Chondrocyte (in vitro differentiated cells): ENCODE results near the gene GNAI2. TPM values are rescaled to one million over a fixed set of nuclear protein-coding genes. Genes with fewer than 3 reads are reported as not detected.

Experiments used
- DNase-seq: peaks from one replicate; pipeline ENCODE4 v3.0.0; 2021; ENCODE audit warnings: mixed read lengths, low spot score
- H3K27ac Mint-ChIP-seq: one replicate; pipeline ENCODE4 v1.8.0; 2021; ENCODE audit warnings: mild to moderate bottlenecking, moderate library complexity, mixed read lengths; ENCODE audit not compliant: unreplicated experiment
- H3K27me3 Mint-ChIP-seq: 2 replicates; pipeline ENCODE4 v1.8.0; 2021; ENCODE audit warnings: low read depth, mixed read lengths
- H3K36me3 Mint-ChIP-seq: 2 replicates; pipeline ENCODE4 v1.8.0; 2021; ENCODE audit warnings: low read depth, mixed read lengths
- H3K4me1 Mint-ChIP-seq: 2 replicates; pipeline ENCODE4 v1.8.0; 2021; ENCODE audit warnings: low read depth, mild to moderate bottlenecking, mixed read lengths
- H3K4me3 Mint-ChIP-seq: one replicate; pipeline ENCODE4 v1.8.0; 2021; ENCODE audit warnings: mild to moderate bottlenecking, moderate library complexity, mixed read lengths; ENCODE audit not compliant: unreplicated experiment
- H3K9me3 Mint-ChIP-seq: 2 replicates; pipeline ENCODE4 v1.8.0; 2021; ENCODE audit warnings: low read depth, mixed read lengths
- total RNA-seq: library from RNA; stranded (reverse); gene quantifications from 3 replicates; pipeline ENCODE4 v1.2.1, GENCODE V29; 2021
- TF ChIP-seq, protein P1 (sequence below): fragments of 200-600 bp; sonication (generic); IDR thresholded peaks from 2 replicates; pipeline ENCODE4 v1.5.0; 2021; ENCODE audit warnings: antibody characterized with exemption, mild to moderate bottlenecking, moderate library complexity

The GNAI2 gene
- total RNA-seq, 1 donor from 2014 or later = 444 TPM

GRCh38 chr3:50245251-50245745 is 9.3 kb downstream of the GNAI2 start:
- no peak for DNase-seq
- H3K36me3 Mint-ChIP-seq = peaks cover 5% of the 10 kb centered on the region
- H3K27ac Mint-ChIP-seq = peak overlapping the region; percentile 98
- H3K9me3 Mint-ChIP-seq = no peaks in the 10 kb centered on the region
- H3K27me3 Mint-ChIP-seq = no peaks in the 10 kb centered on the region
- H3K4me1 Mint-ChIP-seq = peaks cover 79% of the 10 kb centered on the region
- TF ChIP-seq, protein P1, sequence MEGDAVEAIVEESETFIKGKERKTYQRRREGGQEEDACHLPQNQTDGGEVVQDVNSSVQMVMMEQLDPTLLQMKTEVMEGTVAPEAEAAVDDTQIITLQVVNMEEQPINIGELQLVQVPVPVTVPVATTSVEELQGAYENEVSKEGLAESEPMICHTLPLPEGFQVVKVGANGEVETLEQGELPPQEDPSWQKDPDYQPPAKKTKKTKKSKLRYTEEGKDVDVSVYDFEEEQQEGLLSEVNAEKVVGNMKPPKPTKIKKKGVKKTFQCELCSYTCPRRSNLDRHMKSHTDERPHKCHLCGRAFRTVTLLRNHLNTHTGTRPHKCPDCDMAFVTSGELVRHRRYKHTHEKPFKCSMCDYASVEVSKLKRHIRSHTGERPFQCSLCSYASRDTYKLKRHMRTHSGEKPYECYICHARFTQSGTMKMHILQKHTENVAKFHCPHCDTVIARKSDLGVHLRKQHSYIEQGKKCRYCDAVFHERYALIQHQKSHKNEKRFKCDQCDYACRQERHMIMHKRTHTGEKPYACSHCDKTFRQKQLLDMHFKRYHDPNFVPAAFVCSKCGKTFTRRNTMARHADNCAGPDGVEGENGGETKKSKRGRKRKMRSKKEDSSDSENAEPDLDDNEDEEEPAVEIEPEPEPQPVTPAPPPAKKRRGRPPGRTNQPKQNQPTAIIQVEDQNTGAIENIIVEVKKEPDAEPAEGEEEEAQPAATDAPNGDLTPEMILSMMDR = no peak
- H3K4me3 Mint-ChIP-seq = peak overlapping the region; percentile 61

DNA sequence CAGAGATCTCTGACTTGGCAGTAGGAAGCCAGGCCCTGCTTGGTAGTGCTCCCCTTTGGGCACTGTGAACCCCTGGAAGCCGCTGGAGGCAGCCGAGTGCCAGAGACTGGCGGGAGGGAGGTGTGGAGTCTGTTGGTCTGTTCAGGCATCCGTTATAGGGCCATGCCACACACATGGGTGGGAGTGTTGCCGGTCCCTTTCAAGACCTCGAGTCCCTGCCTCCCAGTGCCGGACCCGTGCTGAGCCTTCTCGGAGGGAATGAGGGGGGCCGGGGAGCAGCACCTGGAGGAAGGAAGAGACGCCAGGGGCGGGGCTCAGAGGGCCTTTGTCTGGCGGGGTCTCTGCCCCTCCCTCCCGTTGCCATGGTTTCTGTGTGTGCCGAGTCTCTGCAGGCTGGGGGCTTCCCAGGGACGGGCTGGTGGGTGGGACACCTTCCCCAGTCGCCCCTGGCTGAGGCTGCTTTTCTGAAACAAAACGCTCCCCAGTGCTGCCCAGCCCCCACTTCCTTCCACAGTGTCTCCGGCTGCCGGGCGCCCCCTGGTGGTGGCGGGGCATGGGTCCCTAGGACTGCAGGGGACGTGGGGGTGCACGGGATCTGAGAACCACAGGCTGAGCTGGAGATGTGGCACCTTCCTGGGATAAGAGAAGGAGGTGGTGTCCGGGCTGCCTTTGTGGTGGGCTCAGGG is 10.0 kb downstream of the GNAI2 start:
- peak overlapping the region; percentile 98 for H3K27ac Mint-ChIP-seq
- no peaks in the 10 kb centered on the region for H3K27me3 Mint-ChIP-seq

GRCh38 chr3:50246517-50246954 is 10.5 kb downstream of the GNAI2 start:
- TF ChIP-seq, protein P1 = peak; percentile 61
- H3K36me3 Mint-ChIP-seq = peaks cover 8% of the 10 kb centered on the region
- peak overlapping the region; percentile 98 for H3K27ac Mint-ChIP-seq
- no peaks in the 10 kb centered on the region for H3K9me3 Mint-ChIP-seq
- peaks cover 83% of the 10 kb centered on the region for H3K4me1 Mint-ChIP-seq
- peak overlapping the region; percentile 61 for H3K4me3 Mint-ChIP-seq
- peak; percentile 96 for DNase-seq
- H3K27me3 Mint-ChIP-seq = no peaks in the 10 kb centered on the region

More for the DNA sequence above, 10.0 kb downstream of the GNAI2 start:
- TF ChIP-seq, protein P1 = peak; percentile 100
- Mint-ChIP-seq H3K36me3 (peaks cover 5% of the 10 kb centered on the region), H3K4me3 (peak overlapping the region; percentile 61), H3K9me3 (no peaks in the 10 kb centered on the region), H3K4me1 (peaks cover 83% of the 10 kb centered on the region)
- DNase-seq = peak; percentile 96

- H3K4me3 Mint-ChIP-seq = peak overlapping the region; percentile 49
- H3K36me3 Mint-ChIP-seq = peaks cover 8% of the 10 kb centered on the region
Observed at GRCh38 chr3:50248387-50248786, 12.4 kb downstream of the GNAI2 start.

DNA sequence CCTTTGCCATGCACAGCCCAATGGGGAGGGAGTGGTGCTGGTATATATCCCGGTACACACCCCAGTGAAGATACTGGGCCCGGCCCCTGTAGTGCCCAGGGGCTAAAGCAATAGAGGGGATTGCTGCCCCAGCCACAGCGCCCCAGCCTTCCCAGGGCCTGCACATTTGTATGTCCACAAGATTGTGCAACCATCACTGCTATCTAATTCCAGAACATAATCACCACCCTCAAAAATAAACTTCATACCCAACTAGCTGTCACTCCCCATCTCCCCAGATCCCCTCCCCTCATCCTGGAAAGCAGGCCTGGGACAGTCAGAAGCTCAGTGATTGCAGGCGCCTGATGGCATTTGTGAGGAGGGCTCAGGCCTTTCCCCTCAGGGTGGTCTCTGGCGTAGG is 13.5 kb downstream of the GNAI2 start:
- no peaks in the 10 kb centered on the region for H3K27me3 Mint-ChIP-seq
- H3K4me3 Mint-ChIP-seq = no peak overlapping the region
- peak overlapping the region; percentile 68 for H3K27ac Mint-ChIP-seq
- H3K36me3 Mint-ChIP-seq = peaks cover 9% of the 10 kb centered on the region
- no peak for DNase-seq
- peaks cover 65% of the 10 kb centered on the region for H3K4me1 Mint-ChIP-seq
- no peaks in the 10 kb centered on the region for H3K9me3 Mint-ChIP-seq
- TF ChIP-seq, protein P1 = no peak

More at GRCh38 chr3:50248387-50248786, 12.4 kb downstream of the GNAI2 start:
- Mint-ChIP-seq H3K27me3 (no peaks in the 10 kb centered on the region), H3K4me1 (peaks cover 73% of the 10 kb centered on the region), H3K9me3 (no peaks in the 10 kb centered on the region), H3K27ac (peak overlapping the region; percentile 98)
- TF ChIP-seq, protein P1 = no peak
- DNase-seq = peak; percentile 87
